GM21390 (cell line): ENCODE measurements around the gene PIP4K2B.
A peak's percentile ranks its signal among the peaks of the same experiment; 100 is the strongest.
"Not testable (repeated sequence)": the region's sequence is repeated elsewhere in the genome, so short reads cannot be mapped to it uniquely, and the experiment has no call there.

Experiments
- ATAC-seq: cut with Tn5 transposase; IDR thresholded peaks from one replicate; pipeline ENCODE4 v1.9.1; 2021; ENCODE audit not compliant: unreplicated experiment

The PIP4K2B gene

DNA sequence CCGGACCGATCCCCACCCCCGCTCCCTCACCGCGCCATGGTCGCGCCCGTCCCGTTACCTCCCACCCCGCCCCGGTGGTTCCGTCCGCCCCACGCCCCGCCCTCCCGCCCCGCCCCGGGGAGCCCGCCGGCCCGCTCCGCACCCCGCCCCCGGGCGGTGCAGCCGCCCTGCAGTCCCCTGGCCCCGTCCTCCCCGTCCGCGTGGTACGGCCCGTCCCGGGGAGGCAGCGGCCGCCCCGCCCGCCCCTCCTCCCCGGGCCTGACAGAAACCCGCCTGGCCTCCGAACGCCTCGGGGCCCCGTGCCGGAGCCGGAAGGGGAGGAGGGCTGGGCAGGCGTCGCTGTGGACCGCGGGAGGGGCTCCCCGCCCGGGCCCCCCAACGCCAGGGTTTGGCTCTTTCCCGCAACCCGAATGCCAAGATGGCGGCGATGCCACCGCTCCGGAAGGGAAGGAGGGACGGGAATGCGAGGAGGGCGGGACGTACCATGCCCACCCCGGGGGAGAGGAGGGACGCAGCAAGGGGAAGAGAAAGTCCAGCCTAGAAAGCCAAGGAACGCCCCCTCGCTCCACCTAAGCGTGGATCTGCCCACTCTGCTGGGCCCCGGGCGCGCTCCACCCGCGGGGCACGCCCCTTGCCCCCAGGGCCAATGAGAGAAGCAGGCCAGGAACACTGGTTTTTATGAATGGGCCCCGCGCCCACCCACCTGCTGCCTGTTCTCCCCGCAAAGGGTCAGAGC lies at the start of gene PIP4K2B:
PIP4K2B (minus strand) TSS at position 56 of the 736 bp plus-strand sequence. CDS start 132 bp downstream, outside the sequence.
- peak; percentile 68 for ATAC-seq

DNA sequence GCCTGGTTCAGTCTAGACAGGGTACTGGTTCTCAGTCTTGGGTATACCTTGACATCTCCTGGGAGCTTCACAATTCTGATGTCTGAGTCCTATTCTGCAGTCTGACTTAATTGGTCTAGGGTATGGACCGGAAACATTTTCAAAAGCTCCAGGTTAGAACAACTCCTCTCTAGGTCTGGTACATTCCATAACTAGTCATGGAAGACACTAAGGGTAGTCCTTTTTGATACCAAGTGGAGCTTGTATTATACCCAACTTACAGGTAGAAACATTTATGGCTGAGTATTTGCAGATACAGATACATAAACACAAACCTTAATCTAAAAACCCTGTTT lies 49.2 kb upstream of the PIP4K2B start:
- ATAC-seq, result no peak

- ATAC-seq, result no peak
These were observed 45.0 kb upstream of the PIP4K2B start for GRCh38 chr17:38844261-38844757.

DNA sequence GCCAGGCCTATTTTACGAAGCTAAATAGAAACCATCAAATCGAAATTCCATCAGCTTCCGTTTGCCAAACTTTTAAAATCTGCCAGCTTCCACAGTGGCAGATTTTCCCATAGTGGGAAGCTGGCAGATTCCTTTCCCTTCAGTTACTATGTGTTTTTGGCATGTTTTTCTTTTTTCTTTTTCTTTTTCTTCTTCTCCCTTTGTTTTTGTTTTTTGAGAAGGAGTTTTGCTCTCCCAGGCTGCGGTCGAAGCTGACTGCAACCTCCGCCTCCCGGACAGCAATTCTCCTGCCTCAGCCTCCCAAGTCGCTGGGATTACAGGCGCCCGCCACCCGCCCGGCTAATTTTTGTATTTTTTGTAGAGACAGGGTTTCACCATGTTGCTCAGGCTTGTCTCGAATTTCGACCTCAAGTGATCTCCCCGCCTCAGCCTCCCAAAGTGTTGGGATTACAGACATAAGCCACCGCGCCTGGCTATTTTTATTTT lies 26.4 kb upstream of the PIP4K2B start:
- ATAC-seq, result no peak

DNA sequence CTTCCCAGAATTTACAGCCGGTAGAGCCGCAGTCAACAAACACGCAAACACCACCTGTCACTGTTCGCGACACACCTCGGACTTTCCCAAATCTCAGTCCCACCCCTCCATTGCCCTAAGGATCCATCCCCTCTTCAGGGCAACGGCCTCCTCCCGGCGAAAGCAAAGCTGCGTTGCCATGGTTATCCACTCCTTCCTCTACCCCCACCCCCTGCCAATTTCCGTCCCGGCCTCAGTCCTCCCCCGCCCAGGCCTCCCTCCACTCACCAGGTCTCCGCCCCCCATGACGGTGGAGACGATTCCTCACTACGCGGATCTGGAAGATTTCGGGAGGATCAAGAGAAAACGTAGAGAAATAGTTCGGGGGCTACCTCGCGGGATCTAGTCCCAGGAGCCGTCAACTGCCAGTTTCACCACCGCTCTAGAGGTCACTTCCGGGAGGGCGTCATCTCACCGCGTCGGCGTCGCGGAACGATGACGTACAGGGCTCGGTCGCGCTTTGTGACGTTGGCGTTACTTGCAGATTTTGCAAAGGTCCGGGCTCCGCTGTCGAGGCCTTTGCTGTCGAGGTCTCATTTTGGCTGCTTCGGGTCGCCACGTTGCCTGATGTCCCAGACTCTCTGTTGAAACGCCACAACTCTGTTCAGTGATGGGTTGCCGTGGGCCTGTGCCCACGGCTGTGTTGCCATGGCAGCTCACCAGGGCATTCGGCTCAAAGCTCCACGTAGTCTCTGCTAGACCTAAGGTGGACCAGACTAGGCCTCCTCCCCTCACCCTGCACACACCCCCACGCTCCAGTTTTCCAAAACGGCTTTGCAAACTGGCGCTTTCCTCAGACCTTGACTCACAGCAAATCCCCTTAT lies 25.8 kb upstream of the PIP4K2B start, which contains the start of gene CWC25:
CWC25 (minus strand) TSS at position 423 of the 863 bp plus-strand sequence; CDS start at position 285, 138 bp downstream.
- ATAC-seq, result peak; percentile 78

GRCh38 chr17:38815576-38816193 lies 16.3 kb upstream of the PIP4K2B start:
- ATAC-seq, result no peak

- ATAC-seq, result no peak
These were observed 10.5 kb upstream of the PIP4K2B start for GRCh38 chr17:38809828-38810227.

DNA sequence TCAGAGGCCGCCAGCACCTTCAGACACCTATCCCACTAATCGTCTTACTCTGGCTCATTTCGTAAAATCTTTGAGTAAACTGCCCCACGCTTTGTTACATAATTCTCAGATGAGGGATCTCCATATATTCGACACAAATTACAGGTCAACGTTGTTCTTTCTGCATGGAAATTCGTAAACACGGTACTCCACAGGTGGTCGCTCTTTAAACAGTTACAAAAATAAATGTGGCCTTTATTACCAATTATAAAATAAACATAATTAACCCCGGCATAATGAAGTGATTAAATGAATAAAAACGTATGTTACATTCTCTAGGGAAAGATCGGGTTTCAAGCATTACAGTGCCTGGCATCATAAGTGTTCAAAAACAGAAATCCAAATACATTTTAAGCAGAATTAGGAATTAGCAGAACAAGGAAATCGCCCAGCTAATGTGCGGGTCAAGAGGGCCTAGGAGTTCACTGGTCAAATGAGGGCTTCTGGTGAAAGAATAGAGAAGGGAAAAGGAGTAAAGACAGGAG lies 943 bp upstream of the PIP4K2B start:
- no peak for ATAC-seq

GRCh38 chr17:38798614-38799500 lies 499 bp downstream of the PIP4K2B start:
- ATAC-seq, result peak; percentile 24

DNA sequence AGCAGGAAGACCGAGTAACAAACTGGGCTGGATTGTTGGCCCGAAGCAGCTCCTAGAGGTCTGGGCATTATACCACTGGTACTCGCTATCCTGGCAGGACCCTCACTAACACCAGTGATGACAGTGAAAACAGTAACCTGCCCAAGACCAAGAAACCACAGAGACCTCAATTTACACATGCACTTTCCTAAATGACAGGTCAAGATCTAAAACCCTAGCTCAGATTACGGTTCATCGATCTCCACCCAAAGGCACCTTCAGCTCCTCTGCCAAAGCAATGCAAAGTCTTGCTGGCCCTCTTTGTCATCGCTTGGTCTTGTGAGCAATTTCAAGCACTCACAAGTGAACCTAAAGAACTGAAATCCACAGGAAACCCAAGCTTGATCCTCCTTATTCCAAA lies 1.5 kb downstream of the PIP4K2B start:
- no peak for ATAC-seq

DNA sequence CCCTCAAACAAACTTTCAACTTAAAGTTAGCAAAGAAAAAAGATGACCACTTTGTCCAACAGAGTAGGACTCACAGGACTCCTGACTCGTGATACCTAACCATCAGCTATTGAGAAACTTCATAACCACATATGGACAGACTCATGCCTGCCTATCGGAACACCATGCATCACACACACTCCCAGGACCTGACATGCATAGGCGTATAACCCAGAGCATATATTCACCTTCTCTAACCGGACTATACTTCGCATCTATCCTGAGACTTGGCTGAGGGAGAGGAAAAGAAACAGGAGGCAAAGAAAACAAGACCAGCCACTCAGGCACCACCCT lies 2.2 kb downstream of the PIP4K2B start:
- ATAC-seq, result no peak

DNA sequence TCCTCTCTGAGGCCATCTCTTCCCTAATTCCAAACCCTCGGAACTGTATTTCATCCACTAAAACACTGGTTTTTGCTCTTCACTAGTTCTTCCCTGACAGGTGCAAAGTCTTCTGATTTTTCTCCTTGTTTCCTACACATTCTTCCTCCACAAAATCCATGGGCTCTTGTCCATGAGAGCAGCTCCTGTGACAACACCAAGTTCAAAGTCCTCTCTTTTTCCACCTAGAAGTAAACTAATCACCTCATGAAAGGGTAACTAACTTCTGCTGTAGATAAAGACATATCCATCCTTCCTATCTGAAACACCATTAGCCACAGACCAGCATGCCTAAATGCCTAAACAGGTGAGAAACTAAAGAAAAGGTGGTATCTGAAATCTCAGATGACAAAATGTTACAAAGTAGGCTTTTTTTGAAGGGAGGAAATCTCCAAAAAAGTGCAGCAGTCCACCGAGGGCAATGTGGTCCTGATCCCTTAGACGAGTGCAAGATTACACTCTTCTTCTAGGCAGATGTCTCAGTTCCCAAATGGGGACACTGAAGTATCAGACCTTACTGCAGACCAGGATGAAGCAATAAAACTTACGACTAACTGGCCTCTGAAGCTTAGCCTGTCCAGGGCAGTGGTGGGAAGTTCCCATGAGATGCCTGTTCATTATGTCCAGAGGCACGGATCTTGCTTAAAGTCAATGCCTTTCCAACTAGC lies 2.8 kb downstream of the PIP4K2B start:
- no peak for ATAC-seq

DNA sequence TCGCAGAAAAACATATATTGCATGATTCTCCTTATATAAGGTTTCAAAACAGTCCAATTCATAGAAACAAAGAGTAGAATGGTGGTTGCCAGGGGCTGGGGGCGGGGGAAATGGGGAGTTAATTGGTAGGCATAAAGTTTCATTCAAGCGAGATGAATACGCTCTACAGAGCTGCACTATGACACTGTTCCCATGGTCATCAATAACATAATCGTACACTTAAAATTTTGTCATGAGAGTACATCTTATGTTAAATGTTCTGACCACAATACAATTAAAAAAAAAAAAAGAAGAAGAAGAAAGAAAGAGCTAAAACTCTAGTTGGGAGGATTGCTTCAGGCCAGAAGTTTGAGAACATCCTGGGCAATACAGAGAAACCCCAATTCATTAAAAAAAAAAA lies 5.1 kb downstream of the PIP4K2B start:
- no peak for ATAC-seq

DNA sequence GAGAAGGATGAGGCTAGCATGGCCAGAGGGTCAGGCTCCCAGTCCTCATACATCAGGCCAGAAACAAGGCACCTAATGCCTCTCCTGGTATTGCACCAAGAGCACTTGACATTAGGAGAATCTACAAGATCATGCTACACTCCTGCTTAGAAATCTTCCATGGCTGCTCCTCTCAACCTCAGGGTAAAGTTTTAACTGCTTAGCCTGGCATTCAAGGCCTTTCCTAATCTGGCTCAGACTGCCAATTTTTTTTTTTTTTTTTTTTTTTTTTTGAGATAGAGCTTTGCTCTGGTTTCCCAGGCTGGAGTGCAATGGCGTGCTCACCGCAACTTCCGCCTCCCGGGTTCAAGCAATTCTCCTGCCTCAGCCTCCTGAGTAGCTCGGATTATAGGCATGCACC lies 8.2 kb downstream of the PIP4K2B start:
- no peak for ATAC-seq

DNA sequence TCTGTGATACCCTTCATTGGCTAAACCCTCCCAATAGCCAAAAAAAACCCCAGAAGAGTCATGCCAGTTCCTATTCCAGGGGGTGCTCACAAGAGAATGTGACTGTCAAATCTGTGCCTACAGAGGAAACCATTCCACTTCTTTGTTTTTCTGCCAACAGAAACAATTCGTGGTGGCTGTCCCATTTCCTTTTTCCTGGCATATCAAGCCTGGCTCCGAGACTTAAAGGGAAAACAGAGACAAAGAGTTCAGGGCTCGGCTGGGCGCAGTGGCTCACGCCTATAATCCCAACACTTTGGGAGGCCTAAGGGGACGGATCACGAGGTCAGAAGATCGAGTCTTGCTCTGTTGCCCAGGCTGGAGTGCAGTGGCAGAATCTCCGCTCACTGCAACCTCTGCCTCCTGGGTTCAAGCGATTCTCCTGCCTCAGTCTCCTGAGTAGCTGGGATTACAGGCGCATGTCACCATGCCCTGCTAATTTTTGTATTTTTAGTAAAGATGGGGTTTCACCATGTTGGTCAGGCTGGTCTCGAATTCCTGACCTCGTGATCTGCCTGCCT lies 9.1 kb downstream of the PIP4K2B start:
- ATAC-seq, result not testable (repeated sequence)

- ATAC-seq, result no peak
These were observed 10.2 kb downstream of the PIP4K2B start for GRCh38 chr17:38789185-38789584.

GRCh38 chr17:38787999-38788398 lies 11.4 kb downstream of the PIP4K2B start:
- ATAC-seq, result not testable (repeated sequence)

DNA sequence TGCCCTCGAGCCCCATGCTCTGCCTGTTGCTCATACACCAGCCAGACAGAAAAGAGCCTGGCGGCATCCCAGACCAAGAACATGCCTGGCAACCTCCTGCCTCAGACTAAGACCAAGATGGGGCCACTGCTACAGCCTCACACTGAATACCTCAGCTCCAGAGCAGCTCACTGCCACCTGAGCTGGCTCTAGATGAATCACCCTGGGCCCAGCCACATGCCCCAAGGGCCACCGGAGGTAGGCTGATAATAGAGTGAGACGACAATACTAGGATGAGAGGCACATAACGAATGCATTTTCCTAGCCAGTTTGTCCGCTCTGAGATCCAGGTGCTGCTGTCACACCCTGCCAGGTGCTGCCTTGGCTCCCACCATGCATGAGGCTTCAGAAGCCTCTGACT lies 13.0 kb downstream of the PIP4K2B start:
- no peak for ATAC-seq

- ATAC-seq, result no peak
These were observed 16.1 kb downstream of the PIP4K2B start for GRCh38 chr17:38783227-38783626.
